HL-60/S4 (cell line): ENCODE measurements around the gene GMPPA.

Experiments
- in situ Hi-C: fragments of 300-500 bp; cut with MboI; formaldehyde crosslinking; loops from 2 replicates; pipeline ENCODE4 v1.14.3; 2022; ENCODE audit warnings: low sequenced_read_pairs

Gene GMPPA

DNA sequence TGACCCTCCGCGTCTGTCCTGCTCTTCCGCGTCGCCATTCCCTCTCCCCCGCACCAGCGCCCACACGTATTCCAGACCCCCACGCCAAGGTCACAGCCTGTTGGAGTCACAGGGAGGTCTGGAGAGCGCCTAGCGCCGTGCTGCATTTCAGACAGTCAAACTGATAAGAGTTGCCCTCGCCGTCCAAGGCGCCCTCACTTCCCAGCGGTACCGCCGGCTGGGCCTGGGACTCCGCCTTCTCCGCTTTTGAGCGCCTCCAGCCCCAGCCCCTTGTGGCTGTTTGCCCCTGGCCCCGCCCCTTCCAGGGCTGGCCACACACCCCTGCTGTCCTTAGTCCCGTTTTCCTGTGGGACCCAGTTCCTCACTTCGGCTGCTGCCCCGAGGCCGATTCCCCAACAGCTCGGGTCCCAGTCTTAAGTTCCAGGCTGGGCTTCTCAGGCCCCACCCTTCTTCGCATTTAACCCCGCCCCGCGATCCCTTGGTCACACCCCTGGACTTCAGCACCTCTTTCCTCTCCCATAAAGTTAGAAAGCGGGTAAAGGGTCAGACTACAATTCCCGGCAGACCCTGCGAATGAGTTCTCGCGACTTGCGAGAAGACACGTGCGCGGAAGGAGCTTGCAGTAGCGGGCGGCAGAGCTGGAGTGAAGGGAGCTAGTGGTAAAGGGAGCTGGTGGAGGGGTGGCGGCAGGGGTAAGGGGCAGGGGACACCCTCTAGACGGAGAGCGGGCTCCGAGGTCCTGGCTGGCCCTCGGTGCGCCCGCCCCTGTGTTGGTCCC lies at the start of gene GMPPA:
Gene GMPPA, plus strand, starts transcription at position 612 of the 778 bp plus-strand sequence. CDS start 1,085 bp downstream, outside the sequence.
- in situ Hi-C loops: no loop called here

DNA sequence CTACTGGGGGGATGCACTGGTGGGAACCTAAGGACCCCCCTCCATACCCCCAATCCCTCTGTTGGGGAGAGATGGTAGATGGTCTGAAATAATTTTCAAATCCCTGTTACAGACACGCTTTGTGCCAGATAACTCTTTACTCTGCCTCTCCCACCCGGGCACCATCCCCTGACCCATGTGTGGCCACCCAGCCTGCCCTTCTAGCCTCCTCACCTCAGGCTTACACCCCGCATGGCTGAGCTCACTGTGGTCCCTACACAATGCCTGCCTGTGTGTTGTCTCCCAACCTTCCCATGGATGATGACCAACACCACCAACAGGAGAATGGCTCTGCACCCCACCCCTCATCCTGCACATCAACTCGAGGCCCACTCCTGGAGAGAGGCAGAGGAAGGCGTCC lies 49.1 kb upstream of the GMPPA start:
- in situ Hi-C loops: no loop called here

DNA sequence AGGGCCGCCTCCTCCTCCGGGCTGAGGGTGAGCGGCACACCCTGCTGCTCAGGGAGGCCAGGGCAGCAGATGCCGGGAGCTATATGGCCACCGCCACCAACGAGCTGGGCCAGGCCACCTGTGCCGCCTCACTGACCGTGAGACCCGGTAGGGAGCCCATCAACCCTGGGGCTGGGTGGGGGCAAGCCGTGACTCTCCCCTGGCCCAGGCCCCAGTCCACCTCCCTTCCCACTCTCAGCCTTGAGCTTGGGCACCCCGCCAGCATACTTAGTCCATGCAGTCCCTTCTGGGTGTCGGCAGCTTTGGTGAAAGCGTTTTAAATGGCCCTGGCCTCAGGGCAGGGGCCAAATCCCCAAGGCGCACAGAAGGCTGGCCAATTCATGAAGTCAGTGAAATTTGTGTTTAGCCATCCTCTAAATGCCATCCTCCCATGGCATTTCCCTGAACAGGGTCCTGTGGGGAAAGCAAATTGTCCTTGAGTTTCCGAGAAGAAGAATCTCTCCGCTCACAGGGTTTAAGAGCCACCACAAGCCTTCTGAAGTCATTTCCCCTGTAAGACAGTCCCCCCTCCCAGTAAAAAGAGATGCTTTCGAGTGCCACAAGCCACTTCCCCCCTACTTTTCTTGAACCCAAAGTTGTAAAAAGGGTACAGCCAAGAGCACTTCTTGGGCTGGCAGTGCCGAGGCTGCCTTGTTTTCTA lies 46.9 kb upstream of the GMPPA start:
- in situ Hi-C loops: no loop called here

DNA sequence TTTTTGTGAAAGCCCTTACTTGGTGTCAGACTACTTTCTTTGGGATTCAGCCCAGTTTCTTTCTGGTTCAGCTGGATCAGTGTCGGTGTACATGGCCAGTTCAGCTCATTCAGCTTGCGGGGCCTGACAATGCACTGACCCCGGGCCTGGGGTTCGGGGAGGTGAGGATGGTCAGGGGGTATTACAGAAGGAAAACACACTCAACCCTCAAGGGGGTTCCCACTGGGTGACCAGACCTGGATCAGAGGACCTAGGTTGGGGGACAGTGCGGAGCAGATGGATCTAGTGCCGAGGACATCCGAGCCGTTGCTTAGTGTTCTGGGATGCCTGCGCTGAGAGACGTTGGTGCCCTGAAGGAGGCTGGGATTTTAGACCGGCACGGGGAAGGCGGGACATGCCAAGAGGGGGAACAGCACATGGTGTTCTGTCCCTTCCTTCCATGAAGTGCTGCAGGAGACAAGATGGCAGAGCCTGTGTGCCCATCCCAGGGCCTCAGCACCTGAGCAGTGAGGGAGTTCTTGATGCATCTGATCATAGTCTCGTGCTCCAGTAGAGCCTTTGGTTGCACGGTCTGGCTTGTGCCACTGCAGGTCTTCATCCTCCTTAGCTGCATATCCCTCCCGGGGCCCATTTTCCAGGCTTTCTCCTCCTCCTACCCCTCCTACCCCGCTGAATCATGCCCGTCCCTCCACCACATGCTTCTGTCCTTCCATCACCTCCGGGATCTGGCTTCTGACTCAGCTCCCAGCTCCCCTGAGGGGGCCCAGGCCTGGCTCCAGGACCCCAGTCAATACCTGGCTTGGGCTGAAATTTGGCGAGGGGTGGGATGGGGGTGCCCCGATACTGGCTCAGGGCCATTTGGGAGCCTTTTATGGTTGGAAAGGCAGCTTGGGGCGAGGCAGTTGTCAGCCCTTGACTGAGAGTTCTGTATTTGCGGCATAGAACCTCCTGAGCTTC lies 46.1 kb upstream of the GMPPA start:
- in situ Hi-C loops: no loop called here

DNA sequence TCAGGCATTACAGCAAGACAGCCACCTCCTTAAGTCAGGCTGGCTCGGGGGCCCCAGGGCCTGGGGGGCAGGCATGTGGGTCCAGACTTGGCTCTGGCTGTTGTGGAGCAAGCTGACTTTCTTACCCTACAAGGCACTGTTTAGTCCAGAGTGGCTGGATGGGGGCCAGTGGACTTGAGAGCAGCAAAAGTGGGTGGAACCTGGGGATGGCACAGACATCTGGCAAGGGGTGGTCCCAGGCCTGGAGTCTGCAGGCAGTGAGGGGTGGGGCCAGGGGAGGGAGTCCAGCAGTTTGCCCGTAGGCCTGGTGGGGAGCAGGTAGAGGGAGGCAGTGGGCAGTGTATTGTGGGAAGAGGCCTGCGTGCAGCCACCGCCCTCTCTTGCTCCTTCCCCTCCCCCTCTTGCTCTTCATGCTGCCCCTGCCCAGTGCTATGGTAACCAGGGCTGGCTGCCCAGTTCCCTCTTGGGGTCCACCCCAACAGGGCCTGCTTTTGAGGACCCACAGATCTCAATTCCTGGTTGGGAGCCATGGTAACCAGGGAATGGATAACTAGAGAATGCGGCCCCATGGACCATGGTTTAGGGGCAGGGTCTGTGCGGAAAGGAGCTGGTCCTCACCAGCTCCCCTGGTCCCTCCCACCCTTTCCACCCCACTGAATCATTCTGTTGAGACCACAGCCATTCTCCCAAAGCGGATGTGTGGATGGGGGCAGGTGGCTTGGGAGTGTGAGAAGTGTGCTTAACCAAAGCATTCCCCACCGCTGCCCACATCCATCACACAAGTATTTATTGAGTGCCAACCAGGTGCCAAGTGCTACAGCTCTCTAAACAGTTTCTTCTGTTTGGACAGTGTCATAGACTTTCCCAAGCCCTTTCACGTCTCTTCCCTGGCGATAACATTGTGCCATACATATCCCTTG lies 44.8 kb upstream of the GMPPA start:
- in situ Hi-C loops: no loop called here

DNA sequence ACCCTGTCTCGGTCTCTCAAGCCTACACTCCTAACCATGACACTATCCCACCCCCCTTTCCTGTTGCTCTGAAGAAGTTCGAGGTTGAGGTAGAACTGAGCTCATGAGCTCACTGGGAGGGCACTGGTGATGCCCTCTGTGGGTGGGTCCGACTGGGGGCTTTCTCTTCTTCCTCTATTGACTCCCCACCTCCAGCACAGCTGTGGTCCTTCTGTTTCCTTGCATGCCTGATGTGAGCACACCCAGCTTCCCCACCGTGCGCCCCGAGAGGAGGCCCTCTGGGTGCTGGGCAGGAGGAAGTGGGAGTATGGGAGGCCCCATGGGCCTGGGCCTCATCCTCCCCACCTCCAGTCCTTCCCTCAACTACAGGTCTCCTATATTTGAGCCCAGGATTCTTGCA lies 43.1 kb upstream of the GMPPA start:
- in situ Hi-C loops: no loop called here

- in situ Hi-C loops: no loop called here
Measured at GRCh38 chr2:219457784-219458369, 40.8 kb upstream of the GMPPA start.

- in situ Hi-C loops: no loop called here
Measured at GRCh38 chr2:219458996-219459395, 39.7 kb upstream of the GMPPA start.

GRCh38 chr2:219459460-219460311 lies 39.0 kb upstream of the GMPPA start:
- in situ Hi-C loops: no loop called here

DNA sequence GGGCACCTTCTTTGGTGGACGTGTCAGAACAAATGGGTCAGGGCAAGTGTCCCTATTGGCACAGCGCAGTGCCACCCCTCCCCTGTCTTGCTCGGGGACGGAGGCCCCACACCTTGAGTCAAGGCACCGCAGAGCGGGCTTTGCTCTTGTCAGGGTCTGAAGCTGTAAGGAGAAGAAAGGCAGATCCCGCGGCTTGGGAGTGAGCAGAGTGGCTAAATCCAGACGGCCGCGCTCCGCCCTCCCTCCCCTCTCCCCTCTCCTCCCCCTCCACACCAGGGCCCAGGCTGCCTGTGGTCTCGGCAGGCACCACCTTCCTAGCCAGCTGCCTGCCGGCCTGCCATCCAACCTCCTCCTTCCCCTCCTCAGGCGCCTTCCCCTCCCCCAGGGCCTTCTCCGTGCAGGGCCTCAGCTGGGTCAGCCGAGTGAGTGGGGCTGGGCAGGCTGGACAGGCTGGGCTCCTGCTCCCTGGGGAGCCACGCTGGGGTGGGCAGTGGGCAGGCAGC lies 38.2 kb upstream of the GMPPA start:
- in situ Hi-C loops: no loop called here

DNA sequence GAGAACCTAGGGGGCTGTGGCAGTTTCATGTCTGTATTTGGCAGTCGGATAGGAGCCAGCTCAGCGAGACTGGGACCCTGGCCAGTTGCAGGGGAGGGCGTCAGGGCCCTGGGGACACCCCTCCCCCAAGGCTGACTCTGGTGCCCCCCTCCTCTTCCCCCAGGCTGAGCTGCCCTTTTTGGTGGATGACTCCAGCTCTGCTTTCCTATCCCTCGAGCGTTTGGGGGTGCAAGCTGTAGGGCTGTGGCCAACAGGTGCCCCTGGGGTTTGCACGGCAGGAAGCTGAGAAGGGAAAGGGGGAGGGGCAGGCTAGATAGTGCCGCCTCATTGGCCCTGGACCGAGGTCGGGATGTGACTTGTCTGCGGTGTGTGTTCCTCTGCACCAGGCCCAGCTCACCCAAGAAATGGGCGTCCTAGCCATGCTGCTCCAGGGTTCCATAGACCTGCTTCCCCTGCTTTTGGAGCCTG lies 37.6 kb upstream of the GMPPA start:
- in situ Hi-C loops: no loop called here

DNA sequence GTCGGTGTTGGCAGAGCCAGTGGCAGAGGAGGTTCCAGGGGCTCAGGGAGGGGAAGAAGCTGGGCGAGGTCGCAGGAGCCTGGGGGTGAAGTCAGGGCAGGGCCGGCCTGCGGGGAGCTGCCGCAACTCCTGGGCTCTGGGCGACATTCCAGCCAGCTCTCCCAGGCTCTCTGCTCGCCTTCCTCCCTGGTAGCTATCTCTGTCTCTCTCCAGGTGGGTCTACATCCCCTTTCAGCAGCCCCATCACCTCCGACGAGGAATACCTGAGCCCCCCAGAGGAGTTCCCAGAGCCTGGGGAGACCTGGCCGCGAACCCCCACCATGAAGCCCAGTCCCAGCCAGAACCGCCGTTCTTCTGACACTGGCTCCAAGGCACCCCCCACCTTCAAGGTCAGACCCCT lies 37.0 kb upstream of the GMPPA start:
- in situ Hi-C loops: no loop called here

- in situ Hi-C loops: no loop called here
Measured at GRCh38 chr2:219462349-219462748, 36.3 kb upstream of the GMPPA start.

DNA sequence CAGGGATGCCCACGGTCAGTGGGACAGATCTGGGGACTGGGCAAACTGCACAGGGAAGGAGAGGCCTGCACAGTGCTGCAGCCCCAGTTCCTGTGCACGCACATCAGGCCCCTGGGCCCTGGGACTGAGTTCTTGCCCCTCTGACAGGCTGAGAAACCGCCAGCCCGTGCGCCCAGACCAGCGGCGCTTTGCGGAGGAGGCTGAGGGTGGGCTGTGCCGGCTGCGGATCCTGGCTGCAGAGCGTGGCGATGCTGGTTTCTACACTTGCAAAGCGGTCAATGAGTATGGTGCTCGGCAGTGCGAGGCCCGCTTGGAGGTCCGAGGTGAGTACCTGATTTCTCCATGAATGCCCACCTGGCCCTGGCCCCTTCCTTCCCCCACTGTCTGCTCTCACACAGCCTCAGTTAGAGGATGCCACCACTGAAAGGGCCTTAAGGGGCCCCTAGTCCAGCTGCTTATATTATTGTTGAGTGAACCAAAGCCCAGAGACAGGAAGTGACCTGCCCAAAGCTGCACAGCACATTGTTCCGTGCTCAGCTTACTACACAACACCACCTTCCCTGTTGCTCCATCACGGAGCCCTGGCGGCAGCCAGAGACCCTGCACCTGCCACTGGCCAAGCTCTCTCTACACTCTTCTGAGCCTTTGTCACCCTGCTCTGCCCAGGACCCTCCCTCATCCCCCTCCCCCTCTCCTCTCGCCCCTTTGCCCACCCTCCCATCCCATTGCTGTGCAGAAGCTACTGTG lies 34.2 kb upstream of the GMPPA start:
- in situ Hi-C loops: no loop called here

- in situ Hi-C loops: no loop called here
Measured at GRCh38 chr2:219465659-219466561, 32.8 kb upstream of the GMPPA start.

- in situ Hi-C loops: no loop called here
Measured at GRCh38 chr2:219466816-219467735, 31.6 kb upstream of the GMPPA start.
